Measurements from ENCODE around the gene KCND3. TPM values are rescaled to one million over a fixed set of nuclear protein-coding genes. Genes with fewer than 3 reads are reported as not detected.

KCND3 gene
- total and polyA plus RNA-seq, 2 of the 4 experiments (the other 2 are of a cell fraction), result under 0.01 to 0.03 TPM

- H3K4ac ChIP-seq (ENCODE audit: low read depth, low read length), result no peak overlapping the region
- no peak overlapping the region for H3K14ac ChIP-seq (replicated peaks; ENCODE audit: low read depth, low read length)
- H3K79me1 ChIP-seq (ENCODE audit: low read depth in 1 of 2, low read length in 2 of 2), result no peaks in the 10 kb centered on the region
- no peak overlapping the region for H2AK5ac ChIP-seq (ENCODE audit: low read depth, low read length)
- no peak overlapping the region for H4K91ac ChIP-seq (ENCODE audit: insufficient read depth, low read depth, low read length)
- H2AK9ac ChIP-seq (replicated peaks; ENCODE audit: low read depth, low read length, poor library complexity), result no peak overlapping the region
- no peak overlapping the region for H3K9ac ChIP-seq (ENCODE audit: low read depth, low read length)
- H3K4me3 ChIP-seq (ENCODE audit: insufficient read depth, low read depth, low read length), result no peak overlapping the region
- BruUV-seq (replicated peaks), result no TSS peak
- H3K9me3 ChIP-seq (ENCODE audit: control insufficient read depth, insufficient read depth, low read length), result no peaks in the 10 kb centered on the region
- H3K4me2 ChIP-seq (ENCODE audit: low read depth, low read length), result no peak overlapping the region
- H2BK5ac ChIP-seq (ENCODE audit: low read depth, low read length, poor library complexity, severe bottlenecking), result no peak overlapping the region
- H4K20me1 ChIP-seq (ENCODE audit: insufficient read depth, low read length), result no peaks in the 10 kb centered on the region
- H3K56ac ChIP-seq (ENCODE audit: extremely low read depth, insufficient read depth, low read length), result no peak overlapping the region
- no peak overlapping the region for H4K5ac ChIP-seq (ENCODE audit: low read depth, low read length)
- in situ Hi-C loops (cut with MboI; ENCODE audit: low sequenced_read_pairs), result no loop called here
- no peak overlapping the region for H2AFZ ChIP-seq (replicated peaks; ENCODE audit: low read length, poor library complexity)
- H3K18ac ChIP-seq (ENCODE audit: low read depth, low read length), result no peak overlapping the region
- H2BK20ac ChIP-seq (ENCODE audit: low read depth, low read length), result no peak overlapping the region
- H3K36me3 ChIP-seq (ENCODE audit: control insufficient read depth, insufficient read depth, low read length), result no peaks in the 10 kb centered on the region
- dilution Hi-C loops (cut with HindIII; ENCODE audit: low sequenced_read_pairs, unreplicated experiment), result no loop called here
- H3K23ac ChIP-seq (ENCODE audit: low read depth, low read length), result no peak overlapping the region
- peaks cover 12% of the 10 kb centered on the region for H3K27me3 ChIP-seq (ENCODE audit: control insufficient read depth, insufficient read depth, low read length)
- ChIA-PET CTCF (no interaction called here), POLR2A (ENCODE audit: unreplicated experiment) (no interaction called here)
- ATAC-seq (ENCODE audit: low read depth) (no peak), DNase-seq (no peak)
- WGBS, 2 experiments (ENCODE audit: extremely low coverage in 2 of 2, insufficient read length in 1 of 2), result 22% methylated on average over 1 of the region's 3 CpGs; no CpG with 5 or more reads in 1 of the 2 experiments
- H3K4me1 ChIP-seq (ENCODE audit: control insufficient read depth, insufficient read depth, low read length), result no peaks in the 10 kb centered on the region
- no peak overlapping the region for H4K8ac ChIP-seq (ENCODE audit: low read depth in 2 of 2, low read length in 2 of 2)
- intact Hi-C loops (cut with micrococcal nuclease), result no loop called here
- no peak overlapping the region for H2BK120ac ChIP-seq (ENCODE audit: low read depth, low read length)
- no peak overlapping the region for H2BK15ac ChIP-seq (ENCODE audit: low read depth, low read length)
- TF ChIP-seq MAZ (IDR thresholded peaks at IDR 0.05; ENCODE audit: borderline replicate concordance, low read depth, low read length) (no peak), FOS (IDR thresholded peaks at IDR 0.05; ENCODE audit: low read depth, low read length) (no peak), USF2 (IDR thresholded peaks at IDR 0.05; ENCODE audit: low read depth, low read length) (no peak), BHLHE40 (IDR thresholded peaks at IDR 0.05; ENCODE audit: low read depth, low read length) (no peak), RCOR1 (IDR thresholded peaks at IDR 0.05; ENCODE audit: insufficient replicate concordance, low read length) (no peak)
- no peaks in the 10 kb centered on the region for H3K9me1 ChIP-seq (ENCODE audit: insufficient read depth, low read length)
- no peak overlapping the region for H3K27ac ChIP-seq (ENCODE audit: insufficient read depth, low read length)
Observed at GRCh38 chr1:111863401-111863800, 126.1 kb downstream of the KCND3 start.

Data from IMR-90 (cell line).